Stomach smooth muscle (tissue), 2 donors: ENCODE results near the gene HEY2.
"Not testable (repeated sequence)": the region's sequence is repeated elsewhere in the genome, so short reads cannot be mapped to it uniquely, and the experiment has no call there.

ENCODE experiments used
- H3K27ac ChIP-seq: one replicate; pipeline ENCODE4 v1.7.0; 2013; ENCODE audit warnings: mild to moderate bottlenecking, low read length, inconsistent platforms
- H3K27me3 ChIP-seq, 2 donors: one replicate each; pipeline ENCODE4 v1.7.0; 2013; ENCODE audit warnings: low read length in 2 of 2; ENCODE audit not compliant: insufficient read depth in 2 of 2, control insufficient read depth in 1 of 2
- H3K36me3 ChIP-seq, 2 donors: one replicate each; pipeline ENCODE4 v1.7.0; 2013; ENCODE audit warnings: low read length in 2 of 2; ENCODE audit not compliant: control insufficient read depth in 2 of 2, insufficient read depth in 2 of 2
- H3K4me1 ChIP-seq: one replicate; pipeline ENCODE4 v1.7.0; 2013; ENCODE audit warnings: low read length; ENCODE audit not compliant: control insufficient read depth, insufficient read depth
- H3K4me3 ChIP-seq, 2 donors: one replicate each; pipeline ENCODE4 v1.7.0; 2013; ENCODE audit warnings: low read length in 2 of 2
- H3K9ac ChIP-seq, 2 donors: one replicate each; pipeline ENCODE4 v1.7.0; 2013; ENCODE audit warnings: low read length in 2 of 2, mild to moderate bottlenecking in 1 of 2
- H3K9me3 ChIP-seq, 2 donors: one replicate each; pipeline ENCODE4 v1.7.0; 2013; ENCODE audit warnings: low read length in 2 of 2; ENCODE audit not compliant: control insufficient read depth in 2 of 2
- donor health status: healthy.
- donor health status: Pancreatic carcinoma.

Gene HEY2

GRCh38 chr6:125776107-125776826 is 26.8 kb downstream of the HEY2 start:
- not testable (repeated sequence) for H3K9ac ChIP-seq, H3K36me3 ChIP-seq, H3K4me3 ChIP-seq, H3K9me3 ChIP-seq, H3K27ac ChIP-seq, H3K4me1 ChIP-seq, H3K27me3 ChIP-seq

GRCh38 chr6:125779924-125780539 is 30.6 kb downstream of the HEY2 start:
- no peaks in the 10 kb centered on the region for H3K9me3 ChIP-seq
- H3K27me3 ChIP-seq, result no peaks in the 10 kb centered on the region
- peak overlapping the region; percentile 88 for H3K27ac ChIP-seq
- peak overlapping the region; percentile 68 to 88 for H3K4me3 ChIP-seq
- H3K9ac ChIP-seq, result peak overlapping the region; percentile 82 to 87
- H3K4me1 ChIP-seq, result no peaks in the 10 kb centered on the region
- no peaks in the 10 kb centered on the region for H3K36me3 ChIP-seq

GRCh38 chr6:125780540-125781313 is 31.3 kb downstream of the HEY2 start:
- no peaks in the 10 kb centered on the region for H3K4me1 ChIP-seq

GRCh38 chr6:125781314-125781868 is 32.0 kb downstream of the HEY2 start:
- peak overlapping the region; percentile 68 to 88 for H3K4me3 ChIP-seq

More at GRCh38 chr6:125780540-125781313, 31.3 kb downstream of the HEY2 start:
- Histone ChIP-seq H3K4me3 (peak overlapping the region; percentile 68 to 88), H3K36me3 (no peaks in the 10 kb centered on the region), H3K27ac (peak overlapping the region; percentile 88), H3K27me3 (no peaks in the 10 kb centered on the region), H3K9ac (peak overlapping the region; percentile 82 to 87), H3K9me3 (no peaks in the 10 kb centered on the region)

GRCh38 chr6:125784365-125784764 is 34.9 kb downstream of the HEY2 start:
- Histone ChIP-seq H3K4me3 (no peak overlapping the region), H3K36me3 (no peaks in the 10 kb centered on the region), H3K4me1 (no peaks in the 10 kb centered on the region), H3K9me3 (no peaks in the 10 kb centered on the region), H3K9ac (no peak overlapping the region), H3K27me3 (no peaks in the 10 kb centered on the region), H3K27ac (no peak overlapping the region)

More at GRCh38 chr6:125781314-125781868, 32.0 kb downstream of the HEY2 start:
- H3K4me1 ChIP-seq, result no peaks in the 10 kb centered on the region
- peak overlapping the region; percentile 82 to 87 for H3K9ac ChIP-seq
- peak overlapping the region; percentile 88 for H3K27ac ChIP-seq
- H3K27me3 ChIP-seq, result no peaks in the 10 kb centered on the region
- no peaks in the 10 kb centered on the region for H3K36me3 ChIP-seq
- no peaks in the 10 kb centered on the region for H3K9me3 ChIP-seq

GRCh38 chr6:125787791-125788190 is 38.4 kb downstream of the HEY2 start:
- no peak overlapping the region for H3K27ac ChIP-seq
- no peak overlapping the region for H3K9ac ChIP-seq
- H3K36me3 ChIP-seq, result no peaks in the 10 kb centered on the region

GRCh38 chr6:125789167-125789566 is 39.7 kb downstream of the HEY2 start:
- Histone ChIP-seq H3K9me3 (no peaks in the 10 kb centered on the region), H3K4me3 (no peak overlapping the region), H3K27me3 (no peaks in the 10 kb centered on the region), H3K4me1 (peaks cover 8% of the 10 kb centered on the region), H3K9ac (peak overlapping the region in 1 of 2 donors; percentile 92), H3K27ac (peak overlapping the region; percentile 97), H3K36me3 (no peaks in the 10 kb centered on the region)

More at GRCh38 chr6:125787791-125788190, 38.4 kb downstream of the HEY2 start:
- Histone ChIP-seq H3K4me1 (peaks cover 8% of the 10 kb centered on the region), H3K4me3 (no peak overlapping the region), H3K9me3 (no peaks in the 10 kb centered on the region), H3K27me3 (no peaks in the 10 kb centered on the region)

GRCh38 chr6:125789576-125790357 is 40.3 kb downstream of the HEY2 start:
- Histone ChIP-seq H3K4me1 (peaks cover 8% of the 10 kb centered on the region), H3K36me3 (no peaks in the 10 kb centered on the region), H3K9ac (peak overlapping the region; percentile 92 to 93), H3K9me3 (no peaks in the 10 kb centered on the region), H3K27ac (peak overlapping the region; percentile 97), H3K4me3 (peak overlapping the region; percentile 82 to 94), H3K27me3 (no peaks in the 10 kb centered on the region)

GRCh38 chr6:125790358-125791150 is 41.1 kb downstream of the HEY2 start, which contains the start of gene NCOA7:
Gene NCOA7, plus strand, starts transcription at chr6:125790960. Its CDS starts 24,395 bp downstream, at chr6:125815355.
- H3K4me1 ChIP-seq, result peaks cover 8% of the 10 kb centered on the region

More at GRCh38 chr6:125790358-125791150, 41.1 kb downstream of the HEY2 start, which contains the start of gene NCOA7:
- H3K4me3 ChIP-seq, result peak within 1 kb of the TSS; percentile 82 to 94
- no peaks in the 10 kb centered on the region for H3K9me3 ChIP-seq
- no peaks in the 10 kb centered on the region for H3K27me3 ChIP-seq
- no peaks in the 10 kb centered on the region for H3K36me3 ChIP-seq
- peak within 1 kb of the TSS; percentile 92 to 93 for H3K9ac ChIP-seq
- H3K27ac ChIP-seq, result peak within 1 kb of the TSS; percentile 97
